Keratinocyte (primary cell): ENCODE data around the gene NR3C2. TPM values are rescaled to one million over a fixed set of nuclear protein-coding genes. Genes with fewer than 3 reads are reported as not detected.
"Not testable (repeated sequence)": the region's sequence is repeated elsewhere in the genome, so short reads cannot be mapped to it uniquely, and the experiment has no call there.

Experiments
- DNase-seq: peaks from one replicate; pipeline ENCODE4 v3.0.0-alpha.2; 2011; ENCODE audit warnings: low read depth, missing footprints, low spot score
- FAIRE-seq: peaks from 2 replicates; lab custom pipeline; 2011; peaks lifted over from hg19 to GRCh38; lab: Jason Lieb, UNC
- H2AFZ ChIP-seq: 2 replicates; pipeline ENCODE4 v1.6.0; 2012; ENCODE audit warnings: low read length, control low read depth, inconsistent platforms; ENCODE audit not compliant: control insufficient read depth
- H3K27ac ChIP-seq: 2 replicates; pipeline ENCODE4 v1.5.1; 2011; ENCODE audit warnings: low read length; ENCODE audit not compliant: control insufficient read depth, insufficient read depth
- H3K27me3 ChIP-seq: 3 replicates; pipeline ENCODE4 v1.6.0; 2011; ENCODE audit warnings: low read length; ENCODE audit not compliant: control insufficient read depth, insufficient read depth; ENCODE audit errors: extremely low read depth
- H3K36me3 ChIP-seq, 2 experiments: 2 replicates in 1 of 2; 3 replicates in 1 of 2; pipeline ENCODE4 v1.5.1; 2011; ENCODE audit warnings: low read length in 2 of 2, mild to moderate bottlenecking in 1 of 2; ENCODE audit not compliant: control insufficient read depth in 2 of 2, insufficient read depth in 2 of 2; ENCODE audit errors: extremely low read depth in 1 of 2
- H3K4me1 ChIP-seq: 3 replicates; pipeline ENCODE4 v1.5.1; 2011; ENCODE audit warnings: low read length; ENCODE audit not compliant: control insufficient read depth, insufficient read depth; ENCODE audit errors: extremely low read depth
- H3K4me2 ChIP-seq: 3 replicates; pipeline ENCODE4 v1.6.0; 2011; ENCODE audit warnings: low read depth, low read length; ENCODE audit not compliant: control insufficient read depth, insufficient read depth; ENCODE audit errors: extremely low read depth
- H3K4me3 ChIP-seq, 3 experiments: fragments of 200-600 bp in 1 of 3; sonication (generic) in 1 of 3; 2 replicates in 2 of 3; 3 replicates in 1 of 3; pipeline ENCODE4 v1.5.1; 2011 to 2016; ENCODE audit warnings: low read length in 3 of 3, mild to moderate bottlenecking in 3 of 3, control low read depth in 2 of 3, inconsistent platforms in 1 of 3, low read depth in 1 of 3, mixed read lengths in 1 of 3, mixed run types in 1 of 3, moderate library complexity in 1 of 3; ENCODE audit not compliant: control insufficient read depth in 2 of 3, insufficient read depth in 2 of 3; ENCODE audit errors: extremely low read depth in 1 of 3
- H3K79me2 ChIP-seq: 2 replicates; pipeline ENCODE4 v1.6.0; 2012; ENCODE audit warnings: low read length; ENCODE audit not compliant: control insufficient read depth, insufficient read depth
- H3K9ac ChIP-seq: 3 replicates; pipeline ENCODE4 v1.6.0; 2011; ENCODE audit warnings: low read length; ENCODE audit not compliant: control insufficient read depth, insufficient read depth; ENCODE audit errors: extremely low read depth
- H3K9me1 ChIP-seq: 3 replicates; pipeline ENCODE4 v1.6.0; 2011; ENCODE audit warnings: low read length; ENCODE audit not compliant: control insufficient read depth, insufficient read depth; ENCODE audit errors: extremely low read depth
- H3K9me3 ChIP-seq: 2 replicates; pipeline ENCODE4 v1.5.1; 2012; ENCODE audit warnings: low read depth, low read length; ENCODE audit not compliant: control insufficient read depth
- H4K20me1 ChIP-seq: 3 replicates; pipeline ENCODE4 v1.6.0; 2011; ENCODE audit warnings: low read length; ENCODE audit not compliant: control insufficient read depth, insufficient read depth; ENCODE audit errors: extremely low read depth
- EZH2 ChIP-seq: IDR thresholded peaks from one replicate; pipeline ENCODE4 v1.6.1; 2012; ENCODE audit warnings: inconsistent platforms, mild to moderate bottlenecking, low read length, moderate library complexity
- dilution Hi-C: fragments of 300-500 bp; cut with MboI; formaldehyde crosslinking; loops from one replicate; pipeline ENCODE4 v1.7.0; 2020; ENCODE audit warnings: low sequenced_read_pairs; ENCODE audit not compliant: extremely low pct_ligation_motif_present
- polyA plus RNA-seq, 5 experiments: library from polyadenylated mRNA; depleted of rRNA in 3 of 5; stranded (reverse) in 3 of 5; stranded (forward) in 1 of 5; unstranded in 1 of 5; fragments of >200 nt; gene quantifications; 1 replicate in 1 of 5; 2 replicates in 3 of 5; 3 replicates in 1 of 5; pipeline versions ENCODE4 v1.2.1 to v1.2.3, GENCODE V29; 2011 to 2012; ENCODE audit warnings: missing spikeins in 2 of 5, low read depth in 1 of 5, low replicate concordance in 1 of 5
- TF ChIP-seq, protein P1 (sequence below), 3 experiments: IDR thresholded peaks in 1 of 3; conservative IDR thresholded peaks in 1 of 3; optimal IDR thresholded peaks in 1 of 3; 2 replicates in 2 of 3; 3 replicates in 1 of 3; pipeline versions ENCODE3 to v1.5.1; 2011; ENCODE audit warnings: low read length in 3 of 3, mild to moderate bottlenecking in 3 of 3, moderate library complexity in 2 of 3, control low read depth in 1 of 3, inconsistent platforms in 1 of 3; ENCODE audit not compliant: insufficient read depth in 2 of 3; ENCODE audit errors: extremely low read depth in 1 of 3

Gene NR3C2
- polyA plus RNA-seq, 1 donor (not counting 4 experiments of a cell fraction or from before 2014, with no cell fraction given), result 1.5 TPM

DNA sequence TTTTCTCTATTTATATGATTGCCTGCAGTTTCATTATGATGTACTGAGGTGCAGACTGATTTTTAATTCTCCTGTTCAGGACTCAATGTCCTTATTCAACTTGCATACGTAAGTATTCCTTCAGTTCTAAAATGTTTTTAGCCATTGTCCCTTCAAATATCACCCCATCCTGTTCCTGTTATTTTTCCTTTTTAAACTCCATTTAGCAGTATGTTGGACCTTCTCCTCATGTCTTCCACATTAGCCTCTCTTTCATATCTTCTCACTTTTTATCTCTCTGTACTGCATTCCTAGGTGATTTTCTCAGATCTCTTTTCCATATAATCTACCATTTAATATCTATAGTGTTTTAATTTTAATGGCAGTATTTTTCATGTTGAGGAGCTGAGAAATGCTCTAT lies 317.7 kb downstream of the NR3C2 start:
- Histone ChIP-seq H3K4me3 (no peak overlapping the region), H3K27ac (no peak overlapping the region), H2AFZ (no peak overlapping the region), H3K27me3 (no peaks in the 10 kb centered on the region), H3K4me2 (no peak overlapping the region), H3K9ac (no peak overlapping the region), H3K79me2 (no peaks in the 10 kb centered on the region), H4K20me1 (no peaks in the 10 kb centered on the region), H3K36me3 (no peaks in the 10 kb centered on the region), H3K9me1 (no peaks in the 10 kb centered on the region), H3K4me1 (no peaks in the 10 kb centered on the region), H3K9me3 (no peaks in the 10 kb centered on the region)
- DNase-seq, result no peak
- no peak for FAIRE-seq
- dilution Hi-C loops, result no loop called here
- TF ChIP-seq, protein P1, sequence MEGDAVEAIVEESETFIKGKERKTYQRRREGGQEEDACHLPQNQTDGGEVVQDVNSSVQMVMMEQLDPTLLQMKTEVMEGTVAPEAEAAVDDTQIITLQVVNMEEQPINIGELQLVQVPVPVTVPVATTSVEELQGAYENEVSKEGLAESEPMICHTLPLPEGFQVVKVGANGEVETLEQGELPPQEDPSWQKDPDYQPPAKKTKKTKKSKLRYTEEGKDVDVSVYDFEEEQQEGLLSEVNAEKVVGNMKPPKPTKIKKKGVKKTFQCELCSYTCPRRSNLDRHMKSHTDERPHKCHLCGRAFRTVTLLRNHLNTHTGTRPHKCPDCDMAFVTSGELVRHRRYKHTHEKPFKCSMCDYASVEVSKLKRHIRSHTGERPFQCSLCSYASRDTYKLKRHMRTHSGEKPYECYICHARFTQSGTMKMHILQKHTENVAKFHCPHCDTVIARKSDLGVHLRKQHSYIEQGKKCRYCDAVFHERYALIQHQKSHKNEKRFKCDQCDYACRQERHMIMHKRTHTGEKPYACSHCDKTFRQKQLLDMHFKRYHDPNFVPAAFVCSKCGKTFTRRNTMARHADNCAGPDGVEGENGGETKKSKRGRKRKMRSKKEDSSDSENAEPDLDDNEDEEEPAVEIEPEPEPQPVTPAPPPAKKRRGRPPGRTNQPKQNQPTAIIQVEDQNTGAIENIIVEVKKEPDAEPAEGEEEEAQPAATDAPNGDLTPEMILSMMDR (optimal IDR thresholded peaks at IDR 0.05 in 1 of 3, IDR thresholded peaks at IDR 0.05 in 1 of 3, conservative IDR thresholded peaks at IDR 0.05 in 1 of 3; ENCODE audit: extremely low read depth in 1 of 3, insufficient read depth in 2 of 3, low read length in 3 of 3), result no peak
- no peak for TF ChIP-seq EZH2

DNA sequence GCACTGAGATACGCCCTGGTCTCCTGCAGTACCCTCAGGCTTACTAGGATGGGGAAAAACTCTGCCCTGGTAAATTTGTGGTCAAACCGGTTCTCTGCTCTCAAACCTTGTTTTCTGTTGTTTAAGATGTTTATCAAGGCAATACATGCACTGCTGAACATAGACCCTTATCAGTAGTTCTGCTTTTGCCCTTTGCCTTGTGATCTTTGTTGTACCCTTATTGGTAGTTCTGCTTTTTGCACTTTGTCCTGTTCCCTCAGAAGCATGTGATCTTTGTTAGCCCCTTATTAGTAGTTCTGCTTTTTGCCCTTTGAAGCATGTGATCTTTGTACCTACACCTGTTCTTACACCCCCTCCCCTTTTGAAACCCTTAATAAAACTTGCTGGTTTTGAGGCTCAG lies 319.1 kb downstream of the NR3C2 start:
- not testable (repeated sequence) for FAIRE-seq

DNA sequence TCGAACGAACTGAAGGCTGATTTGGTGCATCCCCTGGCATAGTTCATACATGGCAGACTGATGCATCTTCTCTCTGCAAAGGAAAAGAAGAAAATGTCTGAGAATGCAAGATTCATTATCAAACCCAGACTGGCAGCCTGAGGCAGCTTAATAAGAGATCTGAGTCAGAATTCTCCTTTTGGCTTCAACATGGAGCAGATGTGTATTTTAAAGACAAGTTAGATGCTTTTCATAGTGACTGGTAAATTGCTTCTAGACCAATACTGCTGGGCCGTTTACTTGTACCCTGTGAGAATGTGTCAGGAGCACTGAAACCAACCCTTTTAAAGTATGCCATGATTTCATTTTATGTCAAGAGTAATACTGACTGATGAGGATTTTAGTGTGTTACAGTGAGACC lies 322.0 kb downstream of the NR3C2 start:
- dilution Hi-C loops, result no loop called here
- no peak overlapping the region for H2AFZ ChIP-seq
- no peaks in the 10 kb centered on the region for H3K27me3 ChIP-seq
- no peak for FAIRE-seq
- no peak overlapping the region for H3K9ac ChIP-seq
- no peaks in the 10 kb centered on the region for H3K9me1 ChIP-seq
- no peaks in the 10 kb centered on the region for H3K36me3 ChIP-seq
- no peak overlapping the region for H3K27ac ChIP-seq
- no peaks in the 10 kb centered on the region for H3K4me1 ChIP-seq
- no peaks in the 10 kb centered on the region for H3K79me2 ChIP-seq
- H4K20me1 ChIP-seq, result no peaks in the 10 kb centered on the region
- H3K4me2 ChIP-seq, result no peak overlapping the region
- DNase-seq, result no peak
- TF ChIP-seq, protein P1 (optimal IDR thresholded peaks at IDR 0.05 in 1 of 3, IDR thresholded peaks at IDR 0.05 in 1 of 3, conservative IDR thresholded peaks at IDR 0.05 in 1 of 3; ENCODE audit: extremely low read depth in 1 of 3, insufficient read depth in 2 of 3, low read length in 3 of 3), result no peak
- no peak for TF ChIP-seq EZH2
- H3K4me3 ChIP-seq, result no peak overlapping the region
- H3K9me3 ChIP-seq, result no peaks in the 10 kb centered on the region

More for the DNA sequence above, 319.1 kb downstream of the NR3C2 start:
- H3K4me2 ChIP-seq, dilution Hi-C loops, DNase-seq, H3K27ac ChIP-seq, H3K9me1 ChIP-seq, H3K4me1 ChIP-seq, H3K9ac ChIP-seq, H3K79me2 ChIP-seq, H2AFZ ChIP-seq, H3K27me3 ChIP-seq, H3K4me3 ChIP-seq, H3K9me3 ChIP-seq, H3K36me3 ChIP-seq, H4K20me1 ChIP-seq: not testable (repeated sequence)
